GM19351 (cell line): ENCODE measurements around the gene NMB.
"Not testable (repeated sequence)": the region's sequence is repeated elsewhere in the genome, so short reads cannot be mapped to it uniquely, and the experiment has no call there.

Source experiments
- ATAC-seq: cut with Tn5 transposase; IDR thresholded peaks from one replicate; pipeline ENCODE4 v1.9.1; 2021; ENCODE audit warnings: mild to moderate bottlenecking, moderate library complexity; ENCODE audit not compliant: unreplicated experiment

Gene NMB

GRCh38 chr15:84656972-84657371 is 1.0 kb downstream of the NMB start:
- no peak for ATAC-seq

GRCh38 chr15:84654689-84655453 is 3.1 kb downstream of the NMB start:
- ATAC-seq: peak; percentile 34

- peak; percentile 84 for ATAC-seq
These were observed 3.9 kb downstream of the NMB start, which contains the start of gene WDR73 for GRCh38 chr15:84653910-84654688. Gene WDR73, minus strand, starts transcription at chr15:84654283. Its CDS starts 9 bp downstream, at chr15:84654274.

GRCh38 chr15:84653584-84653909 is 4.5 kb downstream of the NMB start:
- no peak for ATAC-seq

- no peak for ATAC-seq
These were observed 8.3 kb downstream of the NMB start for GRCh38 chr15:84649706-84650105.

GRCh38 chr15:84648539-84648938 is 9.5 kb downstream of the NMB start:
- no peak for ATAC-seq

GRCh38 chr15:84647726-84648125 is 10.3 kb downstream of the NMB start:
- no peak for ATAC-seq

GRCh38 chr15:84645997-84646396 is 12.0 kb downstream of the NMB start:
- ATAC-seq: no peak

GRCh38 chr15:84645496-84645895 is 12.5 kb downstream of the NMB start:
- no peak for ATAC-seq

GRCh38 chr15:84643838-84644237 is 14.2 kb downstream of the NMB start:
- no peak for ATAC-seq

- not testable (repeated sequence) for ATAC-seq
These were observed 15.4 kb downstream of the NMB start for GRCh38 chr15:84642640-84643039.

- not testable (repeated sequence) for ATAC-seq
These were observed 16.1 kb downstream of the NMB start for GRCh38 chr15:84641871-84642270.

GRCh38 chr15:84638103-84638502 is 19.9 kb downstream of the NMB start:
- ATAC-seq: no peak

- no peak for ATAC-seq
These were observed 23.7 kb downstream of the NMB start for GRCh38 chr15:84634228-84634837.

GRCh38 chr15:84633311-84634227 is 24.4 kb downstream of the NMB start:
- peak; percentile 41 for ATAC-seq

GRCh38 chr15:84631706-84632272 is 26.2 kb downstream of the NMB start:
- no peak for ATAC-seq

- ATAC-seq: no peak
These were observed 29.0 kb downstream of the NMB start for GRCh38 chr15:84629033-84629432.

GRCh38 chr15:84625123-84625522 is 32.9 kb downstream of the NMB start:
- ATAC-seq: no peak

GRCh38 chr15:84624359-84624758 is 33.6 kb downstream of the NMB start:
- no peak for ATAC-seq

- ATAC-seq: no peak
These were observed 36.5 kb downstream of the NMB start for GRCh38 chr15:84621358-84621979.
